Measurements from ENCODE around the gene UHMK1.

UHMK1 gene

GRCh38 chr1:162475089-162475488 lies 22.5 kb upstream of the UHMK1 start:
- Histone ChIP-seq H3K27me3 (ENCODE audit: insufficient read depth, poor library complexity, severe bottlenecking) (no peaks in the 10 kb centered on the region), H3K27ac (replicated peaks) (no peak overlapping the region), H3K4me3 (replicated peaks; ENCODE audit: insufficient read depth, low read length) (no peak overlapping the region)
- TF ChIP-seq, protein P1, sequence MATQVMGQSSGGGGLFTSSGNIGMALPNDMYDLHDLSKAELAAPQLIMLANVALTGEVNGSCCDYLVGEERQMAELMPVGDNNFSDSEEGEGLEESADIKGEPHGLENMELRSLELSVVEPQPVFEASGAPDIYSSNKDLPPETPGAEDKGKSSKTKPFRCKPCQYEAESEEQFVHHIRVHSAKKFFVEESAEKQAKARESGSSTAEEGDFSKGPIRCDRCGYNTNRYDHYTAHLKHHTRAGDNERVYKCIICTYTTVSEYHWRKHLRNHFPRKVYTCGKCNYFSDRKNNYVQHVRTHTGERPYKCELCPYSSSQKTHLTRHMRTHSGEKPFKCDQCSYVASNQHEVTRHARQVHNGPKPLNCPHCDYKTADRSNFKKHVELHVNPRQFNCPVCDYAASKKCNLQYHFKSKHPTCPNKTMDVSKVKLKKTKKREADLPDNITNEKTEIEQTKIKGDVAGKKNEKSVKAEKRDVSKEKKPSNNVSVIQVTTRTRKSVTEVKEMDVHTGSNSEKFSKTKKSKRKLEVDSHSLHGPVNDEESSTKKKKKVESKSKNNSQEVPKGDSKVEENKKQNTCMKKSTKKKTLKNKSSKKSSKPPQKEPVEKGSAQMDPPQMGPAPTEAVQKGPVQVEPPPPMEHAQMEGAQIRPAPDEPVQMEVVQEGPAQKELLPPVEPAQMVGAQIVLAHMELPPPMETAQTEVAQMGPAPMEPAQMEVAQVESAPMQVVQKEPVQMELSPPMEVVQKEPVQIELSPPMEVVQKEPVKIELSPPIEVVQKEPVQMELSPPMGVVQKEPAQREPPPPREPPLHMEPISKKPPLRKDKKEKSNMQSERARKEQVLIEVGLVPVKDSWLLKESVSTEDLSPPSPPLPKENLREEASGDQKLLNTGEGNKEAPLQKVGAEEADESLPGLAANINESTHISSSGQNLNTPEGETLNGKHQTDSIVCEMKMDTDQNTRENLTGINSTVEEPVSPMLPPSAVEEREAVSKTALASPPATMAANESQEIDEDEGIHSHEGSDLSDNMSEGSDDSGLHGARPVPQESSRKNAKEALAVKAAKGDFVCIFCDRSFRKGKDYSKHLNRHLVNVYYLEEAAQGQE (IDR thresholded peaks at IDR 0.05; ENCODE audit: insufficient replicate concordance, low read depth) = no peak
- no peak for TF ChIP-seq GABPA (IDR thresholded peaks at IDR 0.05; ENCODE audit: low read depth)
- TF ChIP-seq POLR2AphosphoS5 (IDR thresholded peaks at IDR 0.05; ENCODE audit: low read depth) = no peak
- DNase-seq (ENCODE audit: low read depth in 1 of 2, low spot score in 1 of 2) = no peak

- H3K4me3 ChIP-seq (replicated peaks; ENCODE audit: insufficient read depth, low read length) = no peak overlapping the region
These were observed 22.0 kb upstream of the UHMK1 start for GRCh38 chr1:162475539-162476185.

DNA sequence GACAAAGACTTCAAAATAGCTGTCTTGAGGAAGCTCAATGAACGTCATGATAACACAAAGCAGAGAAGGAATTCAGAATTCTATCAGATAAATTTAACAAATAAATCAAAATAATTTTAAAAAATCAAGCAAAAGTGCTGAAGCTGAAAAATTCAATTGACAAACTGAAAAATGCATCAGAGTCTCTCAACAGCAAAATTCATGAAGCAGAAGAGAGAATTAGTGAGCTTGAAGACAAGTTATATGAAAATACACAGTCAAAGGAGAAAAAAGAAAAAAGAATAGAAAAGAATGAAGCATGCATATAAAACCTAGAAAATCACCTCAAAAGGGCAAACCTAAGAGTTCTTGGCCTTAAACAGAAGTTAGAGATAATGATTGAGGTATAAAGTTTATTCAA lies 21.0 kb upstream of the UHMK1 start:
- Histone ChIP-seq H3K27me3 (ENCODE audit: insufficient read depth, poor library complexity, severe bottlenecking) (no peaks in the 10 kb centered on the region), H3K4me3 (replicated peaks; ENCODE audit: insufficient read depth, low read length) (no peak overlapping the region), H3K27ac (replicated peaks) (no peak overlapping the region)
- no peak for TF ChIP-seq POLR2AphosphoS5 (IDR thresholded peaks at IDR 0.05; ENCODE audit: low read depth)
- TF ChIP-seq, protein P1 (IDR thresholded peaks at IDR 0.05; ENCODE audit: insufficient replicate concordance, low read depth) = no peak
- no peak for DNase-seq (ENCODE audit: low read depth in 1 of 2, low spot score in 1 of 2)

More at GRCh38 chr1:162475539-162476185, 22.0 kb upstream of the UHMK1 start:
- DNase-seq (ENCODE audit: low read depth in 1 of 2, low spot score in 1 of 2) = no peak
- Histone ChIP-seq H3K27me3 (ENCODE audit: insufficient read depth, poor library complexity, severe bottlenecking) (no peaks in the 10 kb centered on the region), H3K27ac (replicated peaks) (no peak overlapping the region)
- TF ChIP-seq, protein P1 (IDR thresholded peaks at IDR 0.05; ENCODE audit: insufficient replicate concordance, low read depth) = no peak
- TF ChIP-seq SPI1 (IDR thresholded peaks at IDR 0.05; ENCODE audit: borderline replicate concordance, low read depth) = no peak
- no peak for TF ChIP-seq CTCF (IDR thresholded peaks at IDR 0.05; ENCODE audit: insufficient read depth, low read length)
- TF ChIP-seq POLR2AphosphoS5 (IDR thresholded peaks at IDR 0.05; ENCODE audit: low read depth) = no peak
- no peak for TF ChIP-seq GABPA (IDR thresholded peaks at IDR 0.05; ENCODE audit: low read depth)

GRCh38 chr1:162485236-162485635 lies 12.4 kb upstream of the UHMK1 start:
- DNase-seq (ENCODE audit: low read depth in 1 of 2, low spot score in 1 of 2) = no peak
- H3K27me3 ChIP-seq (ENCODE audit: insufficient read depth, poor library complexity, severe bottlenecking) = no peaks in the 10 kb centered on the region
- TF ChIP-seq CTCF (IDR thresholded peaks at IDR 0.05; ENCODE audit: insufficient read depth, low read length) (no peak), SPI1 (IDR thresholded peaks at IDR 0.05; ENCODE audit: borderline replicate concordance, low read depth) (no peak), POLR2AphosphoS5 (IDR thresholded peaks at IDR 0.05; ENCODE audit: low read depth) (no peak), GABPA (IDR thresholded peaks at IDR 0.05; ENCODE audit: low read depth) (no peak)
- TF ChIP-seq, protein P1 (IDR thresholded peaks at IDR 0.05; ENCODE audit: insufficient replicate concordance, low read depth) = no peak
- H3K27ac ChIP-seq (replicated peaks) = no peak overlapping the region
- no peak overlapping the region for H3K4me3 ChIP-seq (replicated peaks; ENCODE audit: insufficient read depth, low read length)

All from HL-60 (cell line).